ENCODE measurements around the gene FARP1.

Gene FARP1

GRCh38 chr13:98429531-98429930, 286.6 kb downstream of the FARP1 start:
- H3K79me2 ChIP-seq (ENCODE audit: control insufficient read depth, low read length) = no peaks in the 10 kb centered on the region
- no peaks in the 10 kb centered on the region for H3K9me2 ChIP-seq (replicated peaks; ENCODE audit: control insufficient read depth, low read length)
- H3K36me3 ChIP-seq (ENCODE audit: control insufficient read depth, low read length) = no peaks in the 10 kb centered on the region
- H3K9me3 ChIP-seq (ENCODE audit: control insufficient read depth, insufficient read depth, low read length) = no peaks in the 10 kb centered on the region
- TF ChIP-seq EZH2phosphoT487 (IDR thresholded peaks at IDR 0.05; ENCODE audit: borderline replicate concordance, low read length) (no peak), CTCF (IDR thresholded peaks at IDR 0.05; ENCODE audit: low read depth, low read length, poor library complexity, severe bottlenecking) (no peak)
- no peaks in the 10 kb centered on the region for H3F3A ChIP-seq (ENCODE audit: control insufficient read depth, insufficient read depth)
- 0 out of 2 replicates have a peak, but pooled peaks cover 2% of the 10 kb centered on the region for H3K27me3 ChIP-seq (ENCODE audit: control insufficient read depth, low read length)
- H3K4me3 ChIP-seq (ENCODE audit: low read length) = no peak overlapping the region
- no peaks in the 10 kb centered on the region for H3K4me1 ChIP-seq (ENCODE audit: control insufficient read depth, low read length)
- no peak overlapping the region for H3K4me2 ChIP-seq (ENCODE audit: low read length)
- H3K27ac ChIP-seq (ENCODE audit: low read depth, low read length) = no peak overlapping the region
- H4K20me1 ChIP-seq (ENCODE audit: control insufficient read depth, insufficient read depth, low read depth, low read length) = no peaks in the 10 kb centered on the region

GRCh38 chr13:98429977-98430736, 287.3 kb downstream of the FARP1 start:
- no peaks in the 10 kb centered on the region for H3F3A ChIP-seq (ENCODE audit: control insufficient read depth, insufficient read depth)
- H3K4me2 ChIP-seq (ENCODE audit: low read length) = no peak overlapping the region
- no peaks in the 10 kb centered on the region for H4K20me1 ChIP-seq (ENCODE audit: control insufficient read depth, insufficient read depth, low read depth, low read length)
- no peaks in the 10 kb centered on the region for H3K79me2 ChIP-seq (ENCODE audit: control insufficient read depth, low read length)
- no peak overlapping the region for H3K27ac ChIP-seq (ENCODE audit: low read depth, low read length)
- H3K27me3 ChIP-seq (ENCODE audit: control insufficient read depth, low read length) = 0 out of 2 replicates have a peak, but pooled peaks cover 2% of the 10 kb centered on the region
- no peaks in the 10 kb centered on the region for H3K9me3 ChIP-seq (ENCODE audit: control insufficient read depth, insufficient read depth, low read length)
- no peak for TF ChIP-seq EZH2phosphoT487 (IDR thresholded peaks at IDR 0.05; ENCODE audit: borderline replicate concordance, low read length)
- TF ChIP-seq CTCF (IDR thresholded peaks at IDR 0.05; ENCODE audit: low read depth, low read length, poor library complexity, severe bottlenecking) = no peak
- H3K4me3 ChIP-seq (ENCODE audit: low read length) = no peak overlapping the region
- no peaks in the 10 kb centered on the region for H3K9me2 ChIP-seq (replicated peaks; ENCODE audit: control insufficient read depth, low read length)
- H3K36me3 ChIP-seq (ENCODE audit: control insufficient read depth, low read length) = no peaks in the 10 kb centered on the region
- no peaks in the 10 kb centered on the region for H3K4me1 ChIP-seq (ENCODE audit: control insufficient read depth, low read length)

DNA sequence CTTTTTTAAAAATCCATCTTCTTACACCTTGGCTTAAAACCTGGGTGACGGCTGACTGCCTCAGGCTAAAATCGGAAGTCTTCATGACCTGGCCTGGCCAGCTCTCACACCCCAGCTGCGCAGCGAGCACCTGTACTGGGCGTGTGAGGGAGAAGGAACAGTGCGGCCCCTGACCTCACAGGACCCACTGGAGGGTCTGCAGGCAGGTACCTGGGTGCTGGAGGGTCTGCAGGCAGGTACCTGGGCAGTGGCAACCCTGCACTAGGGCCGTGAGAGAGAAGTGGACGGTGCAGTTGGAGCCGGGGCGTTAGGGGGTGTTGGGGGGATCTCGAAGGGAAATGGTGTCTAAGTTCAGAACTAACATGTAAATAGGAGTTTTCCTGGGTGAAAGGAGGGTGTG, 289.7 kb downstream of the FARP1 start:
- TF ChIP-seq EZH2phosphoT487 (IDR thresholded peaks at IDR 0.05; ENCODE audit: borderline replicate concordance, low read length) (no peak), CTCF (IDR thresholded peaks at IDR 0.05; ENCODE audit: low read depth, low read length, poor library complexity, severe bottlenecking) (no peak)
- H3F3A ChIP-seq (ENCODE audit: control insufficient read depth, insufficient read depth) = no peaks in the 10 kb centered on the region
- H3K27me3 ChIP-seq (ENCODE audit: control insufficient read depth, low read length) = no peaks in the 10 kb centered on the region
- H3K9me3 ChIP-seq (ENCODE audit: control insufficient read depth, insufficient read depth, low read length) = no peaks in the 10 kb centered on the region
- H4K20me1 ChIP-seq (ENCODE audit: control insufficient read depth, insufficient read depth, low read depth, low read length) = no peaks in the 10 kb centered on the region
- no peaks in the 10 kb centered on the region for H3K9me2 ChIP-seq (replicated peaks; ENCODE audit: control insufficient read depth, low read length)
- no peak overlapping the region for H3K27ac ChIP-seq (ENCODE audit: low read depth, low read length)
- H3K4me2 ChIP-seq (ENCODE audit: low read length) = no peak overlapping the region
- H3K36me3 ChIP-seq (ENCODE audit: control insufficient read depth, low read length) = no peaks in the 10 kb centered on the region
- no peak overlapping the region for H3K4me3 ChIP-seq (ENCODE audit: low read length)
- no peaks in the 10 kb centered on the region for H3K4me1 ChIP-seq (ENCODE audit: control insufficient read depth, low read length)
- no peaks in the 10 kb centered on the region for H3K79me2 ChIP-seq (ENCODE audit: control insufficient read depth, low read length)

All from DOHH2 (cell line).